Measurements from ENCODE around the gene BTBD10.

BTBD10 gene

DNA sequence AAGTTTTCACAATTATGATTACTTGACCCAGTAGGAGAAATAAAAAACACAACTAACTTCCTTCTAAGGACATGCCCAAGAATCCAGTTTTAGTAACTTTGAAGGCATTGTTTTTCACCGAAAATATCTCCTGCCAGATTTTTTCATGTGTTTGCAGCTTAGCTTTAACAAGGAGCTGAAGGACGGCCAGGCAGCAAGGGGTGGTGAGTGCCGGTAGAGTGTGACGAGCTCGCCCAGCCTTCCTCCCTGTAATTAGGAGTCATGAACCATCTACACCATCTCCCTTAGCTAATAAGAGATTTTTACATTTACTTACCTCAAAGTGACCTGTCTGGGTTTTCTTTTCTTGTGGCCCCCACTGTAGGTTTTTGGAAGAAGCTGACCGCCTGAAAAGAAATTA is 113.4 kb downstream of the BTBD10 start:
- TF ChIP-seq, protein P1, sequence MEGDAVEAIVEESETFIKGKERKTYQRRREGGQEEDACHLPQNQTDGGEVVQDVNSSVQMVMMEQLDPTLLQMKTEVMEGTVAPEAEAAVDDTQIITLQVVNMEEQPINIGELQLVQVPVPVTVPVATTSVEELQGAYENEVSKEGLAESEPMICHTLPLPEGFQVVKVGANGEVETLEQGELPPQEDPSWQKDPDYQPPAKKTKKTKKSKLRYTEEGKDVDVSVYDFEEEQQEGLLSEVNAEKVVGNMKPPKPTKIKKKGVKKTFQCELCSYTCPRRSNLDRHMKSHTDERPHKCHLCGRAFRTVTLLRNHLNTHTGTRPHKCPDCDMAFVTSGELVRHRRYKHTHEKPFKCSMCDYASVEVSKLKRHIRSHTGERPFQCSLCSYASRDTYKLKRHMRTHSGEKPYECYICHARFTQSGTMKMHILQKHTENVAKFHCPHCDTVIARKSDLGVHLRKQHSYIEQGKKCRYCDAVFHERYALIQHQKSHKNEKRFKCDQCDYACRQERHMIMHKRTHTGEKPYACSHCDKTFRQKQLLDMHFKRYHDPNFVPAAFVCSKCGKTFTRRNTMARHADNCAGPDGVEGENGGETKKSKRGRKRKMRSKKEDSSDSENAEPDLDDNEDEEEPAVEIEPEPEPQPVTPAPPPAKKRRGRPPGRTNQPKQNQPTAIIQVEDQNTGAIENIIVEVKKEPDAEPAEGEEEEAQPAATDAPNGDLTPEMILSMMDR (IDR thresholded peaks at IDR 0.05; ENCODE audit: control extremely low read depth, extremely low read depth, low read depth, missing control alignments), result no peak
- DNase-seq (ENCODE audit: extremely low spot score), result no peak
- CTCF ChIA-PET, result interaction anchor here (1.0 to 6.4 kb wide), 5 partner anchors 11 to 111 kb away, joined by 3 to 38 read pairs (median 4); no protein-coding TSS in a partner anchor
- POLR2A ChIA-PET, result no interaction called here

DNA sequence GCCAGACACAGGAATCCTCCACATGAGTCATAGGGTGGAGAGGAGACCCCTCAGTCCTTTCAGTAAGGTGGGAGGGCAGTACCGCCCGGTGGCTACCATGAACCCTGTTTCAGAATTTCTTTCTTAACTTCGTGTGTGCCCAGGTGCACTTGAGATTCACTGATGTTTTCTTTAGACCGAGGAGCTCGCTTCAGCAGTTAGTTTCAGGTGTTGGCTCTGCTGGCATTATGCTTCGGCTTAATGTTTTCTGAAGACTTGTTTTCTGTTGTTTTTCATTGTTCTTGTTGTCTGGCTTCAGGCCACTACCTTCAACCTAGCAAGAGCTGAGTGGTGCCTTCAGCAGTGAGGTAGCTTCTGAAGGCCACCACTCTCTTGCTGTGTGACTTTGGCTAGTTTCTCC is 114.0 kb downstream of the BTBD10 start:
- POLR2A ChIA-PET, result no interaction called here
- no peak for DNase-seq (ENCODE audit: extremely low spot score)
- TF ChIP-seq, protein P1 (IDR thresholded peaks at IDR 0.05; ENCODE audit: control extremely low read depth, extremely low read depth, low read depth, missing control alignments), result no peak
- CTCF ChIA-PET, result interaction anchor here (1.0 to 6.4 kb wide), 4 partner anchors 11 to 111 kb away, joined by 3 to 38 read pairs (median 6); no protein-coding TSS in a partner anchor

DNA sequence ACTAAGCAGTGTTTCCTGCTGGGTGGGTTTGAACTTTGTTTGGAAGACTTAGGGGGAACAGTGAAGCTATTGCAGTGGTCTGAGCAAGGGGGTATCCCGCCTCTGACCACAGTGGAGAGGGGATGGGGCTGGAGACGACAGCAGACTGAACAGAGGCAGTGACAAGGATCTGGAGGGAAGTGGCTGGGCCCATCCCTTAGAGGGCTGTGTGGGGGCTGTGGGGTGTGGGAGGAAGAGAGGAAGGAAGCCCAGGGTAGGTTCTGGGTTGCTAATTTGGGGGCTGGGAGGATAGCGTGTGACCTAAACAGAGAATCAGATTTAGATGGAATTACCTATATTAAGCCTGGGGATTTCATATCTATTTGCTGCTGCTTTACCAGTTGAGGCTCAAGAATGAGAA is 114.7 kb downstream of the BTBD10 start:
- POLR2A ChIA-PET, result no interaction called here
- DNase-seq (ENCODE audit: extremely low spot score), result no peak
- TF ChIP-seq, protein P1 (IDR thresholded peaks at IDR 0.05; ENCODE audit: control extremely low read depth, extremely low read depth, low read depth, missing control alignments), result no peak
- CTCF ChIA-PET, result interaction anchor here (0.6 to 1.3 kb wide), 3 partner anchors 14 to 138 kb away, joined by 3 read pairs; no protein-coding TSS in a partner anchor

DNA sequence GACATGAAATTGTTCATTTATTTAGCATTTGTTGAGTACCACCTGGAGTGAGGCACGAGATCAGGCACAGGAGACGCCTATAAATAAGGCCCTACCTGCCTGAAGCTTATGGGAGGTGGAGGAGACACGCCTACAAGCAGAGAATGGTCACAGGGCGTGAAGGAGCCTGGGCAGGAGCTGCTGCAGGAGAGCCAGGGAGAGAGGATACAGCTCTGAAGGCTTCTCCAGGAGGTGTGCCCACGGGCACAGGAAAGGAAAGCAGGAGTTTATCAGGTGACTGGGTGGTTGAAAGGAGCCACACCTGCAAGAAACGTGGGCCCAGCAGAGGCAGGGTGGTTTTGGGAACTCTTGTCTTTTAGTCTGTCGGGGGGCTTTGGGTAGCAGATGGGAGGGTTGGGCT is 115.1 kb downstream of the BTBD10 start:
- TF ChIP-seq, protein P1 (IDR thresholded peaks at IDR 0.05; ENCODE audit: control extremely low read depth, extremely low read depth, low read depth, missing control alignments), result no peak
- no peak for DNase-seq (ENCODE audit: extremely low spot score)
- ChIA-PET POLR2A (no interaction called here), CTCF (interaction anchor here (0.6 to 1.8 kb wide), 4 partner anchors 13 to 138 kb away, joined by 3 to 6 read pairs (median 3); no protein-coding TSS in a partner anchor)

DNA sequence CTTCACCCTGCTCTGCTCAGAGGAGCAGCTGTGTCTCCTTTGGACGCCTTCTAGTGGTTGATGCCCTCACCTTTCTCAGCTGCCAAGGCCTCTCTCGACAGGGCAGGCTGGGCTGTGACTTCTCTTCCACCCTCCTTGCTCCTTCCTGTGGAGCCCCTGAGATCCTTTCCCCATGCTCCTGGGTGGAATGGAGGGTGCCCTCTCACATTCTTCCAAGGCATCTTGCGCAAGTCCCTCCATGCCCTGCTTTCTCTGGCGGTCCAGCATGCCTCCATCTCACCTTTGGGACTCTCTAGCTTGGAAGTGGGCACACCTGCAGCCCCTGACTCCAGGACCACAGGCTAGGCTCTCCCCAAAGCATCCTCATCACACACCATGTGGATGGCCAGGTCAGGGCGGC is 116.6 kb downstream of the BTBD10 start:
- no peak for DNase-seq (ENCODE audit: extremely low spot score)
- POLR2A ChIA-PET, result no interaction called here
- CTCF ChIA-PET, result interaction anchor here (1.8 to 4.9 kb wide), 3 partner anchors 12 to 99 kb away, joined by 6 to 66 read pairs (median 12); no protein-coding TSS in a partner anchor
- TF ChIP-seq, protein P1 (IDR thresholded peaks at IDR 0.05; ENCODE audit: control extremely low read depth, extremely low read depth, low read depth, missing control alignments), result no peak

DNA sequence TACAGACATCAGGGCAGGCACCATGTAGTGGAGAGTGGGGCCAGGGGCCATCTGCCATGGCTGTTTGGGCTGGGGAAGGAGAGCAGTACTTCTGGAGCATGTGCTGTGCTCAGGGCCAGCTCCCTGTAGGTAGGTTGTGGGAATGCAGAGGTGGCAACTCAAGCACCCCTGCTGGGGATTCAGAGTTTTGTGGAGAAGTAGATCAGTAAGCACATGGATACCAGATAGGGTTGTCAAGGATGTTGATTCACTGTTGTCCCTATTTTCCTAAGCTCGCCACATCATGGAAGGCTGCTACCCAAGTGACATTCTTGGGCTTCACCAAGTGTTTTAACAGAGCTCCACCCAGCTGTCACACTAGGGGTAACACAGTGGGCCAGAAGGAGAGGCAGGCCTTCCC is 118.2 kb downstream of the BTBD10 start:
- TF ChIP-seq, protein P1 (IDR thresholded peaks at IDR 0.05; ENCODE audit: control extremely low read depth, extremely low read depth, low read depth, missing control alignments), result no peak
- CTCF ChIA-PET, result interaction anchor here (0.9 to 4.9 kb wide), 29 partner anchors 8 to 382 kb away, joined by 3 to 66 read pairs (median 4); no protein-coding TSS in a partner anchor
- POLR2A ChIA-PET, result no interaction called here
- no peak for DNase-seq (ENCODE audit: extremely low spot score)
